GM12892 (cell line): ENCODE results near the gene LRMDA.

Source experiments
- POLR2A ChIP-seq: IDR thresholded peaks from 2 replicates; pipeline ENCODE4 v1.6.1; 2011; ENCODE audit warnings: low read depth, low read length, control low read depth
- POLR2AphosphoS5 ChIP-seq: IDR thresholded peaks from 2 replicates; pipeline ENCODE4 v1.6.1; 2011; ENCODE audit warnings: low read depth, low read length, control low read depth
- TAF1 ChIP-seq: IDR thresholded peaks from 2 replicates; pipeline ENCODE4 v1.6.1; 2011; ENCODE audit warnings: low read depth, mild to moderate bottlenecking, control low read depth, low read length, borderline replicate concordance

DNA sequence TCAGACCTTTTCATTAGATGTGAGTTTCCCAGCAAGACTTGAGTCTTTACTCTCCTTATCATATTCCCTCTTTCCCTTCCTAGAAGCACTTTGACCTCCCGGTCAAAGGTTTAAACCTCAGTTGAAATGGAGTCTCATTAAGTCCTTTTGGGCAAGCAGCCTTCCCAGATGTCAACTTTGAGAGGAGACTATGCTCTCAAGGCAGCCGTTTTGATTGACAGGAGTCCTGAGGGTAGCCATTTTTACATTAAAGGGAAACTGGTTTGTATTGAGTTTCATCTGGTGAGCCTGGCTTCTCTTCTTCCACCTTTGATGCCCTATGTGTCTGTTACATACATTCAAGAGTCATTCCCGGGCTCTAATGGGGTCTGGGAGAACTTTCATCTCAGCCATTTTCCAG is 685.1 kb downstream of the LRMDA start:
- no peak for TF ChIP-seq POLR2A
- no peak for TF ChIP-seq POLR2AphosphoS5
- no peak for TF ChIP-seq TAF1
